GM18508 (cell line): ENCODE measurements around the gene CEMIP.

Source experiments
- ATAC-seq: cut with Tn5 transposase; IDR thresholded peaks from one replicate; pipeline ENCODE4 v1.9.1; 2021; ENCODE audit warnings: moderate number of reproducible peaks; ENCODE audit not compliant: insufficient read depth, unreplicated experiment

The CEMIP gene

GRCh38 chr15:80990955-80991354 lies 211.8 kb downstream of the CEMIP start:
- no peak for ATAC-seq

GRCh38 chr15:80991421-80991820 lies 212.3 kb downstream of the CEMIP start:
- ATAC-seq: no peak

- no peak for ATAC-seq
These were observed 212.8 kb downstream of the CEMIP start for GRCh38 chr15:80992006-80992405.

DNA sequence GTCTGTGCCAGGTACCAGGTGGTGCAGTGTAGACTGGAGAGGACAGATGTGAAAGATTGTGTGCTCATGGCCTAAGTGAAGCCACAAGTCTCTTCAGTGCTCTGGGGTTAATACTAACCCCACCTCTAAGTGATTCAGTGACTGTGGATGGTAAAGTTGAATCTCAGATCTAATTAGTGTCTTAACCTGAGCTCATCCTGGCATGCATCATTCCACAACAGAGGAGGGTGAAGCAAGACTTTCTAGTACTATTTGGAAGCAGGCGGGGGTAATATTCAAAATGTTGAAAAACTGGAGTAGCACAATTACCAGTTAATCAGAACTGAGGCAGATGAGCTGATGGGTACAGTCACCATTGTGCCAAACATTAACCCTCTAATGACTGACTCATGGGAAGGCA lies 213.3 kb downstream of the CEMIP start:
- ATAC-seq: no peak

DNA sequence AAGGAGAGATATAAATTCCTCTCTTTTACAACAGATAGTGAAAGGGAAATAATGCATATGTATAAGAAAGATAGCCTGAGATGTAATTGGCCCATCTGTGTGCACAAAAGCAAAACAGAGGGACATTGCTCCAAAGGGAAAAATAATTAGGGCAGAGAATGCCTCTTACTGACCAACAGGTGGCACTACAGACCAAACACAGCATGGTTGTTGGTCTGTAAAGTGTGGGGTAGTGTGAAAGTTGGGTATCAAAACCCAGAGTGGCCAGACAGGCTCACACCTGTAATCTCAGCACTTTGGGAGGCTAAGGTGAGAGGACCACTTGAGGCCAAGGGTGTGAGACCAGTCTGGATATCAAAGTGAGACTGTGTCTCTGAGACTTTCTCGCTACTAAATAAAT lies 217.1 kb downstream of the CEMIP start:
- no peak for ATAC-seq

DNA sequence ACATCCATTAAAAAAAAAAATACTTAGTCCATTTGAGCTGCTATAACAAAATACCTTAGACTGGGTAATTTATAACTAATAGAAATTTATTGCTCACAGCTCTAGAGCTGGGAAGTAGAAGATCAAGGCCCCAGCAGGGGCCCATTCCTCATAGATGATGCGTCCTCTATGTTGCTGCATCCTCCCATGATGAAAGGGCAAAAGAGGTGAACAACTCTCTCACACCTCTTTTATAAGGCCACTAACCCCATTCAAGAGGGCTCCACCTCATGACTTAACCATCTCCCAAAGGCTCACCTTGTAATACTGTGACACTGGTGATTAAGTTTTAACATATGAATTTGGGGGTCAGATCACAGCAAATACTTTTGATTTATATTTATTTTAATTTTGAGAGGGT lies 218.5 kb downstream of the CEMIP start:
- no peak for ATAC-seq

- ATAC-seq: no peak
These were observed 219.1 kb downstream of the CEMIP start for GRCh38 chr15:80998251-80998650.

- no peak for ATAC-seq
These were observed 220.5 kb downstream of the CEMIP start for GRCh38 chr15:80999623-81000036.

- ATAC-seq: no peak
These were observed 221.0 kb downstream of the CEMIP start for GRCh38 chr15:81000144-81000623.

DNA sequence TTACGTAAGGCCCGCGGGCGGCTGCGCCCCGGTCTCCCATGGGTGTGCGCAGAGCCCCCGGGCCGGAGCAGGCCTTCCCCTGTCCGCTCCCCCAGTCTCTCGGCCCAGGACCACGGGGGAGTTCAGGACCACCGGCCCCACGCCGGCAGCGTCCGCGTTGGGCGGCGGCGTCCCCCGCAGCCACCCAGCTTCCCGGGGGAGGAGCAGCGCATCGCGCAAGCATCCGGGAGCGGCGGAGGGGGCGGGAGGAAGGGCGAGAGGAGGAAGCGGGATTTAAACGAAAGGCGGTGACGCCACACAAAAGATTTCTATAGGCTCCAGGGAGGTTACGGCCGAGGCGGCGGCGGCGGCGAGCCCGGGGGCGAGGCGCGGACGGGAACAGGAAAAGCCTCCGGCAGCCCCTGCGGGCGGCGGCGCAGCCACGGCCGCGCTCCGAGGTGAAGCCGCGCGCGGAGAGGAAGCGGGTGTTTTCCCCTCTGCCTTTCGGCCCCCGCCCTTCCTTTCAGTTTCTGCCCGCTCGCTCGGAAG lies 221.5 kb downstream of the CEMIP start, which contains the start of gene TLNRD1:
Gene TLNRD1, plus strand, starts transcription at position 300 of the 528 bp plus-strand sequence. CDS start 1,349 bp downstream, outside the sequence.
- peak; percentile 35 for ATAC-seq
